ENCODE data around the gene ZNF747.
A peak's percentile ranks its signal among the peaks of the same experiment; 100 is the strongest.
"Not testable (repeated sequence)": the region's sequence is repeated elsewhere in the genome, so short reads cannot be mapped to it uniquely, and the experiment has no call there.

The ZNF747 gene

DNA sequence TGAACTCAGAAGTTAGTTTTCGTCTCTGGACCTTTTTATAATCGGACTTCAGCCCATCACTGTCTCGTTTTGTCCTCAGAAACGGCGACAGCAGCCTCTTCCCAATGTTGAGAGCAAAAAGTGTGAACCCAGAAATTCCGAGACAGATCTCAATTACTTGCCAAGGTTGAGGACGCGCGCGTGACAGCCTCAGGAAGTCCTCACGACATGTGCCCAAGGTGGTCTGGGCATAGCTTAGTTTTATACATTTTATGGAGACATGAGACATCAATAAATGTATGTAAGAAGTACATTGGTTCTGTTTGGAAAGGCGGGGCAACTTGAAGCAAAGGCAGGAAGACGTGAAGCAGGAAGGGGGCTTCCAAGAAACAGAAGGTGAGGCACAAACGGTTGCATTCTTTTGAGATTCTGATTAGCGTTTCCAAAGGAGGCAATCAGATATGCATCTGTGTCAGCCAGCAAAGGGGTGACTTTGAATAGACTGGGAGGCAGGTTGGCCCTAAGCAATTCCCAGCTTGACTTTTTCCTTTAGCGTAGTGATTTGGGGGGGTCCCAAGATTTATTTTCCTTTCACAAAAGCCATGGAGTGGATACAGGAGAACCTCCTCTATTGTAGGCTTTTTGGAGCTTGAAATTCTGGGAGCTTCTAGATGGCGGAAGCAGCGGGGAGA is 583 bp upstream of the ZNF747 start:
- no peak for DNase-seq (ENCODE audit: low read depth in 2 of 2)

DNA sequence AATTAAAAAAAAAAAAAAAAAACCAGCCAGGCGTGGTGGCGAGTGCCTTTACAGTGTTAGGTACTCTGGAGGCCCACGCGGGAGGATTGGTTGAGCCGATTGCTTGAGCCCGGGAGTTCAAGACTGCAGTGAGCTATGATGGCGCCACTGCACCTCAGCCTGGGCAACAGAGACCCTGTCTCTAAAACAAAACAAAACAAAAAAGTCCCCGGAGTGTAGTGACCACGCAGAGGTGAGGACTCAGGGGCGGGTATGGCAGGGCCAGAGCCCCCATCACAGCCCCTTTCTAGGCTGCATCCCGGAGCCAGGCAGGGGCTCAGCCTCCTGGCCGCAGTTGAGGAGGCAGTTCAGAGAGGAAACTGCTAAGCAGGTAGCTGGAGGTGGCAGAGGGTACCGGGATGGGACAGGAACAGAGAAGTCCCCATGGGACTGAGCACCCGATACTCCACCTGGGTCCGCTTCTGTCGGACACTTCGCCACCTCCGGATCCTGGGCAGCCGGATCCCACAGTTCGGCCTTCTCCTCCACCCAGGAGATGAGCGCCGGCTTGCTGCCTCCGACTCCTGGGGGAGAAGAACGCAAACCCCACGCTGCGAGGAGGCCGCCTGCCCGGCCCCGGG is 800 bp downstream of the ZNF747 start:
- DNase-seq (ENCODE audit: low read depth in 2 of 2), result no peak

DNA sequence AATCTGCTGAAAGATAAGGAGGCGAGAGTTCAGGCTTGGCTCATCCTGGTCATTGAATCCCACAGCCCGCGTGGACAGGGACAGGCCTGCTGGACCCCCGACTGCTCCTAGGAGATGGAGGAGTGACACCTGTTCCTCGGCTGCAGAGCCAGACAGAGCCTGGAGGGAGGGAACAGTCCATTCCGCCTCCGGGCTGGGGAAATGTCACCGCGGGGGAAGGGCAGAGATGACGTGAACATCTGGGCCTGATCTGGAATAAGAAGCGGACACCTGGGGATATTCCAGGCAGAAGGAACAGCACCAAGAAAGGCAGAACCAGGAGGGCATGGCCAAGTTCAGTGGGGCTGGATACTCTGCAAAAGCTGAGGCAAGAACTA is 1.5 kb downstream of the ZNF747 start:
- no peak for DNase-seq (ENCODE audit: low read depth in 2 of 2)

- no peak for DNase-seq (ENCODE audit: low read depth in 2 of 2)
Measured at GRCh38 chr16:30532285-30533145, 2.1 kb downstream of the ZNF747 start.

DNA sequence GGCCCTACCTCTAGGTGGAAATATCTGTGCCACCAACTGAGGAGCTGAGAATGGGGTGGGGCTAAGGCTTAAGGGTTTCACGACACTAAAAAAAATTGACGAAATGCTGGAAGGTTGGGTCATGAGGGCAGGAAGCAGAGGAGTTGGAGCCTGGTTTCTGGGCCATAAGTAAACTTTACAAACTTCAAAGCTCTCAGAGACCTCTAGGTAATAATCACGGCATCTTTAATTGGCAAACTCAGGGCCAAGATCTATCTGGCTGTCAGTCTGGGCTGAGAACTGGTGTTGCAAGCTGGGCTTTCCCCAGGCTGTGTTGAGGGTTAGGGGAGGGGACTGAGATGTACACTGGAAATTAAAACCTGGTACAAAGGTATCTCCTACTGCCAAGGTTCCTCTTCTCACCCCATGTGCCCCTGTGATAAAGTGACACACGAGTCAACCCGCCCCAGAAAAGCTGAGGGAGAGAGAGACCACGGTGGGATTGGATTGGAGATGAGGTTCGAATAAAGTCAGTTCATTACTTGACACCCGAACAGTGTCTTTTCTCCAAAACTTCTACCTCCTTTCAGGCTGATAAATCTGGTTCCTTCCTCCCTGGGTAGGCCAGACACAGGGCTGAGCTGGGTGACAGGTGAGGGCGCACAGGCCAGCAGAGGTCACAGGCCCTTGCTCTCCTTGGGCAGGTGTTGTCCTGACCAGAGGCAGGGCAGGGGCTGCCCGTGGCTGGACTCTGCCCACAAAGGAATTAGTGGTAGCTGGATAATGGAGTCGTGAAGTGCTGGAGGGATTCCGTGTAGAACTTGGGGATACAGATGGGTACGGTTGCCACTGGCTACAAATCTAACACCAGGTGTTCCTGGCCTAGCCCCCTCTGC is 4.3 kb downstream of the ZNF747 start:
- no peak for DNase-seq (ENCODE audit: low read depth in 2 of 2)

DNA sequence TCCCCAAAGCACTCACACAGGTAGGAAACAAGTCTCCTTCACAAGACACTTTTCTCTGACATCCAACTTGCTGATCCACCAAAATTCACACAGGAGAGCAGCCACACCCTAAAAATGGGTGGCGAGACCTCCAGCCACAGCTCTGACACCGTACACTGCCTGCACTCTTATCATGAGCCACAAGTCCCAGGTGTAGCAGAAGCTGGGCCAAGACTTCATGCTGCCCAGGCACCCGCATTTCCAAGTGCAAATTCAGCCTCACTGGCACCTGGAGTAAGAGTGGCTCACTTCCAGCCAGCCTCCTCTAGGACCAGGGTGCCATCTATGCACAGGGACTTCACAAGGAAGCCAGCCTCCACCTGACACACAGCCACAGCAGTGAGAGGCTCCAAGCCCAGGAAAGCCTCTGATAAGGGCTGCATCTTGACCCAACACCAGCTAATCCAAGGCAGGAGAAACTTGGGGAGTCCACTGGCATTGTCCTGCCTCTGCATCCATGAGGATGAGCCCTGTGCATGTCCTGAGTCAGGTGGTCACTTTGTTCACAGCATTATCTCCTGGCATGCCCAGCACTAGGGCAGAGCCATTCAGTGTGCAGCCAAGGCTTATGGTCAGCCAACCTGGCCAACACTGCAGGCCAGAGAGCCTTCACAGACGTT is 5.7 kb downstream of the ZNF747 start:
- DNase-seq (ENCODE audit: low read depth in 2 of 2), result no peak

GRCh38 chr16:30527635-30528178 is 7.0 kb downstream of the ZNF747 start:
- DNase-seq (ENCODE audit: low read depth in 2 of 2), result no peak

GRCh38 chr16:30526823-30527634 is 7.6 kb downstream of the ZNF747 start:
- DNase-seq (ENCODE audit: low read depth in 2 of 2), result peak; percentile 75 to 89

DNA sequence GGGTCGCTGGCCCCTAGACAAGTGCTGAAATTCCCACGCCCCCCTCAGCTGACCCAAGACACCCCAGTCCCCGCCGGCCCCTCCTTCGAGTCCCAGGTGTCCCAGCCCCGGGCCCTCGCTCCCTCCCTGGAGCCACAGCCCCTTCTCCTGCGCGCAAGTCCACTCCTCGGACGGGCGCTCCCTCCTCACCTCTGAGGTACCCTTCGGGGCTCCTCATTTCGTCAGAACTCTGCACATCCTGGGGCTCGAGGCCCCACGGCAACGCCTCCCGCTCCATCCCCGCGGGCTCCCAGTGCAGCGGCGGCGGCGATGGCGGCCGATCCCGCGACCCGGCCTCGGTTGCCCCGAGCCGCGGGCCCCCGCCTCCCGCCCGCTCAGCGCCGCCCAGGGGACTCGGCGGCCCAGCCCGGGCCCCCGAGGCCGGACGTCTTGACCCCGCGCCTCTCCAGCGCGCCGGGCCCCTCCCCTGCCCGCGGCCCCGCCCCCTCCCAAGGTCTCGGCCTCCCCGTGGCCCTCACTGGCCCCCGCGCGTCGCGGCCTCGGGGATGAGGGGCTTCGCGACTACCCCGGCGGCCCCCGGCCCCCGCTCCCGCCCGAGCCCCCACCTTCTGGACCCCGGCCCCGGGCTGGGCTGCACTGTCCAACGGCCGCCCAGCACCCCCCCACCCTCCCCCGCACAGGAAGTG is 8.4 kb downstream of the ZNF747 start, which contains the start of gene ZNF768:
Gene ZNF768, minus strand, starts transcription at position 430 of the 686 bp plus-strand sequence. Its CDS starts 153 bp downstream, at position 277.
- DNase-seq (ENCODE audit: low read depth in 2 of 2), result no peak

- DNase-seq (ENCODE audit: low read depth in 2 of 2), result no peak
Measured at GRCh38 chr16:30525844-30526136, 8.9 kb downstream of the ZNF747 start.

- DNase-seq (ENCODE audit: low read depth in 2 of 2), result no peak
Measured at GRCh38 chr16:30524575-30525568, 9.8 kb downstream of the ZNF747 start.

DNA sequence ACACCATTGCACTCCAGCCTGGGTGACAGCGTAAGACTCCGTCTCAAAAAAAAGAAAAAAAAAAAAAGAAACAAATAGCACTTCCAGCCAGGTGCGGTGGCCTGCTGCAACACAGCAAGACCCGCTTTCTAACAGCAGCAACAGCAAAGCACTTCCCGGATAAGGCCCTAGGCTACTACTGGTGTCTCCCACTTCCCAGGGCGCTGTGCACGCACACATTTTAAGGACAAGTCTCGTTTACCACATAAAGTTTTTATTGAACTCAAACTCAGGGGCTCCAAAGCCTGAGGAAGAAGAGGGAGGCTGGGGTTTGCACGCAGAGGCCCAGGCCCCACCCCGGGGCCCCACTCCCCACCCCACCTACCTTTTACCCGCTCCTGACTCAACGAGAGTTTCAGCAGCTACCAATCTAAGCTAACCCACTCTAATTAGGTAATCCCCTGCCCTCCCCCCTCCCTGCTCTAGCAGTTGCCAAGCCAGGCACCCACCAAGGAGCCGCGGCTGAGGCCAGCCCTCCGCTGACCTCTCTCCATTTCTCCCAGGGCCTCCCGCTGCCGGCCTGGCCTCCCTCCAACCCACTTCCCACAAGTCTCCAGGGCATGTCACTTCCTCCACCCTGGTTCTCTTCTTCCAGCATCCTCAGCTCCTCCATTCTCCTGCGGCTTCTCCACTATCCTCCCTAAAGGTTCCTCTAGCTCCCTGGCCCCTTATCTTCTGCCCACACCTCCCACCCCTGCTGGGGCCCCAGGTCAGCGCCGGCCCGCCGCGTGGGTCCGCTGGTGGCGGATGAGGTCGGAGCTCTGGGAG is 10.7 kb downstream of the ZNF747 start:
- DNase-seq (ENCODE audit: low read depth in 2 of 2), result no peak

DNA sequence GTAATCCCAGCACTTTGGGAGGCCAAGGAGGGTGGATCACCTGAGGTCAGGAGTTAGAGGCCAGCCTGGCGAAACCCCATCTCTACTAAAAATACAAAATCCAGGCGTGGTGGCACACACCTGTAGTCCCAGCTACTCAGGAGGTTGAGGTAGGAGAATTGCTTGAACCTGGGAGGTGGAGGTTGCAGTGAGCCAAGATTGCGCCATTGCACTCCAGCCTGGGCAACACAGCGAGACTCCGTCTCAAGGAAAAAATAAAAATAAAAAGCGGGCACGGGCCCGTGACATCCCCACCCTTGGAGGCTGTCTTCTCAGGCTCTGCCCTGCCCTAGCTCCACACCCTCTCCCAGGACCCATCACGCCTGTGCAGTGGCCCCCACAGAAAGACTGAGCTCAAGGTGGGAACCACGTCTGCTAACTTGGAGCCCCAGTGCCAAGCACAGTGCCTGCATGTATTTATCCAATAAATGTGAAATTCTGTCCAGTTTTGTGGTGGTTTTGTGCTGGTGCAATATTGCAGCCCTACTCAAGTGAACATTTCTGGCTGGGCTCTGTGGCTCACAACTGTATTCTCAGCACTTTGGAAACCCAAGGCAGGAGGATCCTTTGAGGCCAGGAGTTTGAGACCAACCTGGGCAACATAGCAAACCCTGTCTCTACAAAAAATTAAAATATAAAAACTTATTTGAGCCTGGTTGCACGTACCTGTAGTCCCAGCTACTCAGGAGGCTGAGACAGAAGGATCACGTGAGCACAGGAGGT is 11.8 kb downstream of the ZNF747 start:
- DNase-seq (ENCODE audit: low read depth in 2 of 2), result not testable (repeated sequence)

DNA sequence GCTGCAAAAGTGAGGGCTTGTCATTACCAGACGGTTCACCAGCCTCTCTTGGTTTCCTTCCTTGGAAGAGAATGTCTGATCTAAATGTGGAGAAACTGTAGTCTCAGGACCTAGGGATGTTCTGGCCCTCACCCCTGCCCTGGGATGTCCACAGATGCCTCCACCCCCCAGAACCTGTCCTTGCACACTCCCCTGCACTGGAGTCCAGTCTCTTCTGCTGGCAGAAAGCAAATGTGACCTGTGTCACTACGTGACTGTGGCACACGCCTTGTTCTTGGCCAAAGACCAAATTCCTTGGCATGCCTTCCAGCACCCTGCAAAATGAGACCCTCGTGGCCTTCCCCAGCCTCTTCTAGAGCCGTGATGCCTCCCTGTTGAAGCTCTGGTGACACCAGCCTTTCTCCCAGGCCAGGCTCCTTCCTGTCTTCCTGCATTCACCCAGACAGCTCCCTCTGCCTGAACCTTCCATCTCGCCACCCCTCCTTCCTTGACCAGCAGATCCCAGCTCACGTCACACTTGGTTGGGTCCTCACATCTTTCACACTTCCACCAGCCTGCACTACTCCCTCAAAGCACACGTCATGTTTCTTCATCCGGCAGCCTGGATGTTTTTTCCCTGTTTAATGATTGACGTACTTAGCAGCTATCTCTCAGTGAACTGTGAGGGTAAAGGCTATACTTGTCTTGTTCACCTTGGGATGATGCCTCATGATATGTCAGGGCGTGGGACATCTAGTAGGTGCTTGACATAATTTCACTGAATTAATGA is 12.6 kb downstream of the ZNF747 start:
- no peak for DNase-seq (ENCODE audit: low read depth in 2 of 2)

DNA sequence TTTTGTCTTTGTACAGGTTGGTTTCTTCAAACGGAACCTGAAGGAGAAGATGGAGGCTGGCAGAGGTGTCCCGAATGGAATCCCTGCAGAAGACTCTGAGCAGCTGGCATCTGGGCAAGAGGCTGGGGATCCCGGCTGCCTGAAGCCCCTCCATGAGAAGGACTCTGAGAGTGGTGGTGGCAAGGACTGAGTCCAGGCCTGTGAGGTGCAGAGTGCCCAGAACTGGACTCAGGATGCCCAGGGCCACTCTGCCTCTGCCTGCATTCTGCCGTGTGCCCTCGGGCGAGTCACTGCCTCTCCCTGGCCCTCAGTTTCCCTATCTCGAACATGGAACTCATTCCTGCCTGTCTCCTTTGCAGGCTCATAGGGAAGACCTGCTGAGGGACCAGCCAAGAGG is 13.2 kb downstream of the ZNF747 start:
- DNase-seq (ENCODE audit: low read depth in 2 of 2), result no peak

All from stimulated activated CD8-positive, alpha-beta memory T cell treated with anti-CD3 and anti-CD28 coated beads, Interleukin-7, amount 100 ng/mL, for 4 hours (primary cell).